Thyroid gland (tissue), 4 donors: ENCODE data around the gene FOXO1. TPM values are rescaled to one million over a fixed set of nuclear protein-coding genes. Genes with fewer than 3 reads are reported as not detected.
A peak's percentile ranks its signal among the peaks of the same experiment; 100 is the strongest.

Experiments used
- DNase-seq, 2 donors: peaks; one replicate each; pipeline ENCODE4 v3.0.0-alpha.2; 2019
- H3K27ac ChIP-seq, 3 donors: fragments of 200-600 bp; sonication (generic); 1 replicate in 2 of 3; 2 replicates in 1 of 3; pipeline ENCODE4 v1.5.1; 2016 to 2019; ENCODE audit warnings: mild to moderate bottlenecking in 1 of 3, moderate library complexity in 1 of 3
- H3K27me3 ChIP-seq: fragments of 200-600 bp; sonication (generic); one replicate; pipeline ENCODE4 v1.5.1; 2019
- H3K36me3 ChIP-seq, 2 donors: fragments of 200-600 bp; sonication (generic); one replicate each; pipeline ENCODE4 v1.5.1; 2016 to 2019
- H3K4me1 ChIP-seq, 2 donors: fragments of 200-600 bp; sonication (generic); one replicate each; pipeline ENCODE4 v1.5.1; 2017 to 2019
- H3K4me3 ChIP-seq, 3 donors: fragments of 200-600 bp; sonication (generic); replicated peaks in 1 of 3; 1 replicate in 2 of 3; 2 replicates in 1 of 3; pipeline ENCODE4 v1.5.1; 2016; ENCODE audit warnings: mild to moderate bottlenecking in 1 of 3
- H3K9me3 ChIP-seq: fragments of 200-600 bp; sonication (generic); one replicate; pipeline ENCODE4 v1.5.1; 2017
- POLR2A ChIP-seq, 2 donors: fragments of 450-650 bp; IDR thresholded peaks; one replicate each; pipeline ENCODE4 v1.6.1; 2017; ENCODE audit warnings: antibody characterized with exemption in 2 of 2, mild to moderate bottlenecking in 2 of 2, moderate library complexity in 1 of 2
- WGBS, 2 donors: methylation state at CpG; one replicate each; pipeline ENCODE4 v1.1.5; 2017; 5-methylcytosine and 5-hydroxymethylcytosine counted together
- intact Hi-C: fragments of 100-400 bp; cut with DNase I; formaldehyde crosslinking; loops from one replicate; pipeline ENCODE4 v1.15.1; 2023
- total RNA-seq, 4 donors: library from RNA; depleted of rRNA; stranded (reverse); fragments of >200 nt; gene quantifications; one replicate each; pipeline ENCODE4 v1.2.3, GENCODE V29; 2016
- TF ChIP-seq, protein P1 (sequence below), 6 experiments: fragments of 200-600 bp in 3 of 6; fragments of 450-650 bp in 3 of 6; sonication (generic) in 3 of 6; IDR thresholded peaks; one replicate each; pipeline ENCODE4 v1.5.1; 2016 to 2019; ENCODE audit warnings: antibody characterized with exemption in 6 of 6, mild to moderate bottlenecking in 2 of 6, inconsistent platforms in 1 of 6, moderate library complexity in 1 of 6

The FOXO1 gene
- total RNA-seq, 4 donors from 2014 or later = 65.2 to 92.9 (median 70.0) TPM

DNA sequence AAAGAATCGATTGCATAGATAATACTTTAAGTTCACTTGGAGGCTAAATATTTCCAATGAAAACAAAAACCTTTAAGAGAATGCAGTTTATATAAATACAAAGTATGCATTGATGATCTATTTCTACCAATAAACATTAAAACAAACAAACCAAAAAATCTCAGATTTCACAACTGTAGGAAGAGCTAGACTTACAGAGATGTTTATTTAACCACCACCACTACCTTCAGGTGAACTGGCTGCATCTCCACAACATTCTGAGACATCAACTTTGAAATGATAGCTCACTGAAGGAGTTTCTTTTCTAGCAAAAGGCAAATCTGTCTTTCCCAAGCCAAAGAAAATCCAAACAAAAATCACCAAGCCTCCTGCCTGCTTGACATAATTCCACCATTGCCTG is 44.2 kb downstream of the FOXO1 start:
- TF ChIP-seq POLR2A (IDR thresholded peaks at IDR 0.05) = no peak
- TF ChIP-seq, protein P1, sequence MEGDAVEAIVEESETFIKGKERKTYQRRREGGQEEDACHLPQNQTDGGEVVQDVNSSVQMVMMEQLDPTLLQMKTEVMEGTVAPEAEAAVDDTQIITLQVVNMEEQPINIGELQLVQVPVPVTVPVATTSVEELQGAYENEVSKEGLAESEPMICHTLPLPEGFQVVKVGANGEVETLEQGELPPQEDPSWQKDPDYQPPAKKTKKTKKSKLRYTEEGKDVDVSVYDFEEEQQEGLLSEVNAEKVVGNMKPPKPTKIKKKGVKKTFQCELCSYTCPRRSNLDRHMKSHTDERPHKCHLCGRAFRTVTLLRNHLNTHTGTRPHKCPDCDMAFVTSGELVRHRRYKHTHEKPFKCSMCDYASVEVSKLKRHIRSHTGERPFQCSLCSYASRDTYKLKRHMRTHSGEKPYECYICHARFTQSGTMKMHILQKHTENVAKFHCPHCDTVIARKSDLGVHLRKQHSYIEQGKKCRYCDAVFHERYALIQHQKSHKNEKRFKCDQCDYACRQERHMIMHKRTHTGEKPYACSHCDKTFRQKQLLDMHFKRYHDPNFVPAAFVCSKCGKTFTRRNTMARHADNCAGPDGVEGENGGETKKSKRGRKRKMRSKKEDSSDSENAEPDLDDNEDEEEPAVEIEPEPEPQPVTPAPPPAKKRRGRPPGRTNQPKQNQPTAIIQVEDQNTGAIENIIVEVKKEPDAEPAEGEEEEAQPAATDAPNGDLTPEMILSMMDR (IDR thresholded peaks at IDR 0.05) = no peak
- WGBS, 2 donors = 88 to 89% methylated on average over 1 of the region's 1 CpG
- no peak overlapping the region for H3K4me3 ChIP-seq
- no peaks in the 10 kb centered on the region for H3K27me3 ChIP-seq
- peaks cover 45 to 59% of the 10 kb centered on the region in 2 donors for H3K4me1 ChIP-seq
- intact Hi-C loops = no loop called here
- H3K9me3 ChIP-seq = no peaks in the 10 kb centered on the region
- no peaks in the 10 kb centered on the region for H3K36me3 ChIP-seq
- H3K27ac ChIP-seq = no peak overlapping the region
- DNase-seq = no peak

DNA sequence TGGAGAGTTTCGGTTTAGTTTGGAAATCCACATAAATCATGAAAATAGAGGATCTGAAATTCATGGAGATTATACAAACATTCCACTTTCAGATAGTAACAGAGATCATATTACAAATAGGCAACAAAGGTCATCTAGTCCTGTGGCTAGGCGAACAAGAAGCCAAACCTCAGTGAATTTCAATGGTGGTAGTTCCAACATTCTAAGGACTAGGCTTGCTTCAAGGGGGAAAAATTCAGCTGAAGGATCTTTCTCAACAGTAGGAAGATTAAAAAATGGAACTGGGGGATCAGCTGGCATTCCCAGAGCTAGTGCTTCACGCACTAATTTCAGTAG is 47.0 kb downstream of the FOXO1 start:
- TF ChIP-seq, protein P1 (IDR thresholded peaks at IDR 0.05) = no peak
- no peak for TF ChIP-seq POLR2A (IDR thresholded peaks at IDR 0.05)
- intact Hi-C loops = no loop called here
- 88 to 89% methylated on average over 3 of the region's 3 CpGs for WGBS, 2 donors
- Histone ChIP-seq H3K4me3 (no peak overlapping the region), H3K36me3 (no peaks in the 10 kb centered on the region), H3K27me3 (no peaks in the 10 kb centered on the region), H3K27ac (no peak overlapping the region), H3K4me1 (peaks cover 53 to 65% of the 10 kb centered on the region in 2 donors), H3K9me3 (no peaks in the 10 kb centered on the region)
- DNase-seq = no peak

DNA sequence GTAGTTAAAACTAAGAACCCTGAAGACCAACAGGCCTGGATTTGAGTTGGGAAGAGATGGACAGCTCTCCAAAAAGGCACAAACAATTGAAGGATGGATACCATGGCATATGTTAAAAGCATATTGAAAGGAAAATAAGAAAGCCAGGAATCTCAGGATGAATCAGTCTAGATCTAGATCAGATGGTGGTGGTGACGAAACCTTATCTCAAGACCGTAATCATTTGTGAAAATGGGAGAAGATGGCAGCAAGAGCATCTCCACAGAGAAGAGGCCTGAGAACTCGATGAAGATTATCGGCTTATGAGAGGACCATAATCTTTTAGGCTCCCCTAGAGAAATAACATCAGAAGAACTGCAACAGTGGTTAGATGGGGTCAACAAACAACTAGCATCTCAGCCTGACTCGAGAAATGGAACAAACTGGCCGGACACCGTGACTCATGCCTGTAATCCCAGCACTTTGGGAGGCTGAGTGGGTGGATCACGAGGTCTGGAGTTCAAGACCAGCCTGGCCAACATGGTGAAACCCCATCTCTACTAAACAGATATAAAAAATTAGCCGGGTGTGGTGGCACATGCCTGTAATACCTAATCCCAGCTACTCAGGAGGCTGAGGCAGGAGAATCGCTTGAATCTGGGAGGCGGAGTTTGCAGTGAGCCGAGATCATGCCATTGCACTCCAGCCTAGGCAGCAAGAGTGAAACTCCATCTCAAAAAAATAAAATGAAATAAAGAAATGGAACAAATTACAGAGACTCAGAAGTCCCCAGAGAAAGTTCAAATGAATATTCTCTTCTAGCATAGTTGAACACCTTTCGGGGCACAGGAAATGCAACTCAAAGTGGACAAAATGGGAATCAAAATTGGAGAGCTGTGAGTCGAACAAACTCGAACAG is 47.6 kb downstream of the FOXO1 start:
- WGBS, 2 donors = 91 to 92% methylated on average over 15 of the region's 15 CpGs
- peaks cover 55 to 65% of the 10 kb centered on the region in 2 donors for H3K4me1 ChIP-seq
- intact Hi-C loops = no loop called here

DNA sequence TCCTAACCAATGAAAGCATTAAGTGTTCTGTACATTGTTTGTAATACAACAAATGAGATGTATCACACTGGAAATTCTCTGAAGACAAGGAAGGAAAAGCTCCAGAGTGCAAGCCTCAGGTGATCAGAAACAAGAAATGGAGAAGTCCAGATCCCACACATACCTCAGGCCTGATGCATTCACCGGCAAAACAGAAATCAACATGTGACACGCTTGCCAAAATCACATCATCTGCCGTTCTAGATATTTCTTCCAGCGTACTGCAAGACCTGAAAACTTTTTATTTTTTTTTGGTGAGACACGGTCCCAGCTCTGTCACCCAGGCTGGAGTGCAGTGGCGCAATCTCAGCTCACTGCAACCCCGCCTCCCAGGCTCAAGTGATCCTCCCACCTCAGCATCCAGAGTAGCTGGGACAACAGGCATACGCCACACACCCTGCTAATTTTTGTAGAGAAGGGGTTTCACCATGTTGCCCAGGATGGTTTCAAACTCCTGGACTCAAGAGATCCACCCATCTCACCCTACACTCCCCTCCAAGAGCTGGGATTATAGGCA is 48.6 kb downstream of the FOXO1 start:
- WGBS, 2 donors = 87 to 89% methylated on average over 8 of the region's 8 CpGs
- Histone ChIP-seq H3K9me3 (no peaks in the 10 kb centered on the region), H3K36me3 (no peaks in the 10 kb centered on the region), H3K4me3 (no peak overlapping the region), H3K27me3 (no peaks in the 10 kb centered on the region), H3K4me1 (peaks cover 53 to 64% of the 10 kb centered on the region in 2 donors), H3K27ac (no peak overlapping the region)
- TF ChIP-seq, protein P1 (IDR thresholded peaks at IDR 0.05) = no peak
- TF ChIP-seq POLR2A (IDR thresholded peaks at IDR 0.05) = no peak
- peak in 1 of 2 donors; percentile 16 for DNase-seq
- intact Hi-C loops = no loop called here

More for the DNA sequence above, 47.6 kb downstream of the FOXO1 start:
- Histone ChIP-seq H3K4me3 (no peak overlapping the region), H3K27me3 (no peaks in the 10 kb centered on the region), H3K27ac (no peak overlapping the region), H3K36me3 (no peaks in the 10 kb centered on the region), H3K9me3 (no peaks in the 10 kb centered on the region)
- no peak for TF ChIP-seq POLR2A (IDR thresholded peaks at IDR 0.05)
- TF ChIP-seq, protein P1 (IDR thresholded peaks at IDR 0.05) = no peak
- no peak for DNase-seq

DNA sequence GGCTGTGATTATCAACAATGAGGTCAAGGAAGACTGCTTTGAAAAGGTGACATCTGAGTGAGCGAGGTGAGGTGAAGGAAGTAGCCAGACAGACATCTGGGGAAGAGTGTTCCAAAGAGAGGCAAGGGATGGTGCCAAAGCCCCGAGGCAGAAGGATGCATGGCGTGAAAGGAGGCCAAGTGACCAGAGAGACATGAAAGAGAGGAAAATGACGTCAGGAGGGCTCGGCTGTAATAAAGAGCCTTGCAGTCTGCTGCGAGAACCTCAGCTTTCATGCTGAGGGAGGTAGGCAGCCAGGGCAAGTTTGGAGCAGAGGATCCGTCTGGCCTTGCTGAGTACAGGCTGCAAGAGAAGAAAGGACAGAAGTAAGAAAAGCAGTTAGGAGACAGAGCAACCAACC is 50.8 kb downstream of the FOXO1 start:
- Histone ChIP-seq H3K27ac (no peak overlapping the region), H3K4me1 (peaks cover 43 to 67% of the 10 kb centered on the region in 2 donors), H3K4me3 (no peak overlapping the region), H3K27me3 (no peaks in the 10 kb centered on the region), H3K36me3 (no peaks in the 10 kb centered on the region), H3K9me3 (no peaks in the 10 kb centered on the region)
- no peak for DNase-seq
- TF ChIP-seq, protein P1 (IDR thresholded peaks at IDR 0.05) = no peak
- TF ChIP-seq POLR2A (IDR thresholded peaks at IDR 0.05) = no peak
- 81 to 88% methylated on average over 7 of the region's 7 CpGs for whole genome bisulfite sequencing, 2 donors
- intact Hi-C loops = no loop called here
